HG03442 (cell line): ENCODE measurements around the gene UFSP2.

ENCODE experiments used
- ATAC-seq: cut with Tn5 transposase; IDR thresholded peaks from one replicate; pipeline ENCODE4 v1.9.1; 2021; ENCODE audit warnings: mild to moderate bottlenecking, moderate library complexity; ENCODE audit not compliant: unreplicated experiment

Gene UFSP2

GRCh38 chr4:185357733-185358440 is 67.9 kb downstream of the UFSP2 start:
- no peak for ATAC-seq

DNA sequence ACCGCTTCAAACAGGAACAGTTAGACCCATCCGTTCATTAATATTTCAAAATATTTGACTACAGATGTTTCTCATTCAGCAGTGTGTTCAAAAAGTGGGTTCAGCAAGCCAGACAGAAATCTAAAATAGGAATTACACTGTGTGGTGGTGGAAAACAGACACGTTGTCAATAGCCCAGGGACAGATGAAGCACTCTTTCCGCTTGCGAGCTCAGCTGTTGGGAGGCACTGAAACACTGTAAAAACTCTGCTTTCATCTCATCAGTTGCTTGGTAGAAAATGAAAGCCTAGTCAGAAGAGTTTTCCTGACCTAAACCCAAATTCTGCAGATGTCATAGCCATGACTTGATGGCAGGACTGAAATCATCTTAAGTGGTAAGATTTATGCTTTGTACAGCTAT is 68.6 kb downstream of the UFSP2 start:
- ATAC-seq: no peak

GRCh38 chr4:185352741-185353140 is 73.0 kb downstream of the UFSP2 start:
- peak; percentile 42 for ATAC-seq

- ATAC-seq: no peak
Measured at GRCh38 chr4:185352202-185352601, 73.6 kb downstream of the UFSP2 start.

DNA sequence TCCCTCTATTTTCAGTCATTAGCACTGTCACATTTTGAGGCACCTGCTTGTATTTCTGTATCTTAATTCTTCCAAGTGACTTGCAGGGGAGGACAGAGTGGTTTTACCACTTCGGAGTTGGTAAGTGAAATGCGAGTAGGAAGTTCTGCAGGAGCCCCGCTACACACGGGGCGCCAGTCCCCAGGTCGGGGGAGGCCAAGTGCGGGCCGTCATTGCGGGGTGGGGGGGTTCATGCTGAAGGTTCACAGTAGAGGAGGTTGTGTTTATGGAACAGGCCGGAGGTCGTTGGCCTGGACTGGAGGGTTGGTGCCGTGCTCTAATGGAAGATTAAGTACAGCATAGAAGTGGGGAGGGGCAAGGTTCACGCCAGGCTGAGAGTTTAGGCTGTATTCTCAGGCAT is 74.1 kb downstream of the UFSP2 start:
- no peak for ATAC-seq
